Stomach (tissue), 4 donors: ENCODE data around the gene ZMAT2.

ENCODE experiments used
- EP300 ChIP-seq: sonication (generic); formaldehyde crosslinking; IDR thresholded peaks from one replicate; pipeline ENCODE4 v1.6.1; 2017; ENCODE audit warnings: antibody characterized with exemption
- TF ChIP-seq, protein P1 (sequence below), 7 experiments: fragments of 450-650 bp in 4 of 7; fragments of 200-600 bp in 3 of 7; sonication (generic) in 3 of 7; IDR thresholded peaks; one replicate each; pipeline ENCODE4 v1.5.1; 2016 to 2019; ENCODE audit warnings: antibody characterized with exemption in 7 of 7, control low read depth in 2 of 7, mild to moderate bottlenecking in 1 of 7

DNA sequence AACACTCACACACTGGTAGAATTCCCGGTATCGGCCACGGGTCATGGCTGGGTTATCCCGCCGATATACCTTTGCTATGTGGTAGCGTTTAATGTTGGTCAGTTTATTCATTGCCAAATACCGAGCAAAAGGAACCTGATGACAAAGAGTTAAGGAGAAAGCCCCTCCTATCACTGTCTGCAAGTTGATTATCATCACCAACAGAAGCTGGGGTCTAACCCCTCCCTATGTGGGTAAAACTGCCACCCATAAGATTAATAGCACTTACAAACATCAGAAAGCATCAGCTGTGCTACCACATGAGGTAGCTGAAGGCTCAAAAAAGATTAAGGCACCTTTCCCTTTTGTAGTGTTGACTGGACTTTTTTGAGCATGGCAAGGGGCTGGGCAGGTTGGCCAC lies 21.3 kb upstream of the ZMAT2 start:
- no peak for TF ChIP-seq EP300
- TF ChIP-seq, protein P1, sequence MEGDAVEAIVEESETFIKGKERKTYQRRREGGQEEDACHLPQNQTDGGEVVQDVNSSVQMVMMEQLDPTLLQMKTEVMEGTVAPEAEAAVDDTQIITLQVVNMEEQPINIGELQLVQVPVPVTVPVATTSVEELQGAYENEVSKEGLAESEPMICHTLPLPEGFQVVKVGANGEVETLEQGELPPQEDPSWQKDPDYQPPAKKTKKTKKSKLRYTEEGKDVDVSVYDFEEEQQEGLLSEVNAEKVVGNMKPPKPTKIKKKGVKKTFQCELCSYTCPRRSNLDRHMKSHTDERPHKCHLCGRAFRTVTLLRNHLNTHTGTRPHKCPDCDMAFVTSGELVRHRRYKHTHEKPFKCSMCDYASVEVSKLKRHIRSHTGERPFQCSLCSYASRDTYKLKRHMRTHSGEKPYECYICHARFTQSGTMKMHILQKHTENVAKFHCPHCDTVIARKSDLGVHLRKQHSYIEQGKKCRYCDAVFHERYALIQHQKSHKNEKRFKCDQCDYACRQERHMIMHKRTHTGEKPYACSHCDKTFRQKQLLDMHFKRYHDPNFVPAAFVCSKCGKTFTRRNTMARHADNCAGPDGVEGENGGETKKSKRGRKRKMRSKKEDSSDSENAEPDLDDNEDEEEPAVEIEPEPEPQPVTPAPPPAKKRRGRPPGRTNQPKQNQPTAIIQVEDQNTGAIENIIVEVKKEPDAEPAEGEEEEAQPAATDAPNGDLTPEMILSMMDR (IDR thresholded peaks at IDR 0.05): no peak
